ENCODE results near the gene MEGF6.

Gene MEGF6

GRCh38 chr1:3535732-3536131, 75.6 kb downstream of the MEGF6 start:
- no peak for DNase-seq

- no peak for DNase-seq
Observed at GRCh38 chr1:3534803-3535637, 76.3 kb downstream of the MEGF6 start.

- DNase-seq, result peak; percentile 22
Observed at GRCh38 chr1:3533067-3534048, 78.0 kb downstream of the MEGF6 start.

GRCh38 chr1:3531928-3532327, 79.4 kb downstream of the MEGF6 start:
- no peak for DNase-seq

GRCh38 chr1:3530926-3531818, 80.1 kb downstream of the MEGF6 start:
- peak; percentile 91 for DNase-seq

GRCh38 chr1:3530086-3530925, 81.0 kb downstream of the MEGF6 start:
- DNase-seq, result peak; percentile 69

- peak; percentile 33 for DNase-seq
Observed at GRCh38 chr1:3529099-3529729, 82.1 kb downstream of the MEGF6 start.

- DNase-seq, result no peak
Observed at GRCh38 chr1:3527774-3528173, 83.5 kb downstream of the MEGF6 start.

- DNase-seq, result peak; percentile 84
Observed at GRCh38 chr1:3525551-3526482, 85.5 kb downstream of the MEGF6 start.

GRCh38 chr1:3524556-3525203, 86.6 kb downstream of the MEGF6 start:
- peak; percentile 50 for DNase-seq

GRCh38 chr1:3523980-3524379, 87.3 kb downstream of the MEGF6 start:
- DNase-seq, result peak; percentile 48

- no peak for DNase-seq
Observed at GRCh38 chr1:3522564-3523265, 88.6 kb downstream of the MEGF6 start.

- DNase-seq, result no peak
Observed at GRCh38 chr1:3522112-3522511, 89.2 kb downstream of the MEGF6 start.

GRCh38 chr1:3521426-3521825, 89.9 kb downstream of the MEGF6 start:
- no peak for DNase-seq

- DNase-seq, result no peak
Observed at GRCh38 chr1:3520419-3521378, 90.6 kb downstream of the MEGF6 start.

GRCh38 chr1:3519301-3519885, 91.9 kb downstream of the MEGF6 start:
- DNase-seq, result no peak

GRCh38 chr1:3518756-3519155, 92.6 kb downstream of the MEGF6 start:
- DNase-seq, result no peak

Data from RPMI8226 (cell line).